ENCODE results near the gene DCAF4. TPM values are rescaled to one million over a fixed set of nuclear protein-coding genes. Genes with fewer than 3 reads are reported as not detected.
A peak's percentile ranks its signal among the peaks of the same experiment; 100 is the strongest.

DCAF4 gene
- total RNA-seq, 2 donors from 2014 or later = 10.8 to 25.2 TPM

DNA sequence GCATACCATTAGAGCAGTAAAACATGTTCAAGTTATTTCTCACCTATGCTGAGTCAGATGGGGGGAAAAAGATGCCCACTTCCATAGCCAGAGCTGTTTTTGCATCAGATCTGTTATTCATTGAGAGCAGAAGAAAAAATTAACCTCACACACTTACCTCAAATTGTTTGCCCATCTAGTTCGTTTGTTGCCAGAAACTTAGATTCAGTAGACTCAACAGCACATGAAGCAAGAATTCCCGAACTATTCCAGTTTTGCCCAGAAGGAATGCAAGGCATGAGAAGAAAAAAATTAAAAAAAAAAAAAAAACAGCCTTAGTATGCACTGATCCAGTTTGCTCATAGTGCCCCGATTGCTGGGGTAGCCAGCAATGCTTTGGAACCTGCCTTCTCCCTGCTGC lies 19.9 kb upstream of the DCAF4 start:
- no peaks in the 10 kb centered on the region for H3K9me3 Mint-ChIP-seq
- no peaks in the 10 kb centered on the region for H3K27me3 Mint-ChIP-seq
- H3K36me3 Mint-ChIP-seq (ENCODE audit: low read depth) = no peaks in the 10 kb centered on the region
- H3K27ac Mint-ChIP-seq = no peak overlapping the region
- H3K4me1 Mint-ChIP-seq = peaks cover 5% of the 10 kb centered on the region
- ATAC-seq (replicated peaks) = no peak
- no peak overlapping the region for H3K4me3 Mint-ChIP-seq

DNA sequence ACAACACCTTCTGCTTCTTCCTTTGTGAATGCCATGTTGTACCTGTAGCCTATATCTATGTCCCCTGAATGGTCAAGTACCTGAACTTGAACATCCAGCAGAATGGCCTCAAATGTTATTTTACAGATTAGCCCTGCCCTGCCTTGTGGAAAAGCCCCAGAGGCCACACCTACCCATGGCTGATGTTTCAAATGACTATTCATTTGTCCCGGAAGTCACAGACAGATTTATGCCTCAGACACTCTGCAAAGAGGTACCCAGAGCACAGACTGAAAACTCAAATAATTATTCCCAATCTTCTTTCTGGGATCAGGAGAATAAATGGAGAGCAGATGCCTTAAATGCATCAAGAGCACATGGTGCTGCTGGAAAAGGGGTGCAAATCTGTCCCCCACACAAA lies 19.4 kb upstream of the DCAF4 start:
- H3K36me3 Mint-ChIP-seq (ENCODE audit: low read depth) = no peaks in the 10 kb centered on the region
- H3K9me3 Mint-ChIP-seq = no peaks in the 10 kb centered on the region
- no peaks in the 10 kb centered on the region for H3K27me3 Mint-ChIP-seq
- peaks cover 5% of the 10 kb centered on the region for H3K4me1 Mint-ChIP-seq
- no peak for ATAC-seq (replicated peaks)
- no peak overlapping the region for H3K4me3 Mint-ChIP-seq
- H3K27ac Mint-ChIP-seq = no peak overlapping the region

DNA sequence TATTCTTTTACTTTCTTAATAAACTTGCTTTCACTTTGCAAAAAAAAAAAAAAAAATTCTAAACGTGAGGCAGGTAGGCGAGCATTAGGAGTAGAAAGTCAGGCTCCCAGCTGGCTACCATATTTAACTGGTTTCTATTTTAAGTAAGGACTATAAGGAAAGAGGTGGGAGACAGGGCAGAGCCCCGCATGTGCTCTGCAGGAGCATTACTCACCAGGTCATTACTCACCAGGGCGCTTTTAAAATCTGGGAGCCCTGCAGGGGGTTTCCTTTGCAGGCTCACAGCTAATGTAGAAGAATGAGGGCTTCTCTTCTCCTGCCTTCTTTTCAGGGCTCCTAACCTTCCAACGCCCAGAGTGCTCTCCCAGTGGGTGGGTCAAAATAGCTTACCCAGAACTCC lies 18.4 kb upstream of the DCAF4 start:
- Mint-ChIP-seq H3K36me3 (ENCODE audit: low read depth) (no peaks in the 10 kb centered on the region), H3K27ac (no peak overlapping the region), H3K4me3 (no peak overlapping the region), H3K27me3 (no peaks in the 10 kb centered on the region), H3K9me3 (no peaks in the 10 kb centered on the region), H3K4me1 (peaks cover 5% of the 10 kb centered on the region)
- ATAC-seq (replicated peaks) = peak; percentile 54

DNA sequence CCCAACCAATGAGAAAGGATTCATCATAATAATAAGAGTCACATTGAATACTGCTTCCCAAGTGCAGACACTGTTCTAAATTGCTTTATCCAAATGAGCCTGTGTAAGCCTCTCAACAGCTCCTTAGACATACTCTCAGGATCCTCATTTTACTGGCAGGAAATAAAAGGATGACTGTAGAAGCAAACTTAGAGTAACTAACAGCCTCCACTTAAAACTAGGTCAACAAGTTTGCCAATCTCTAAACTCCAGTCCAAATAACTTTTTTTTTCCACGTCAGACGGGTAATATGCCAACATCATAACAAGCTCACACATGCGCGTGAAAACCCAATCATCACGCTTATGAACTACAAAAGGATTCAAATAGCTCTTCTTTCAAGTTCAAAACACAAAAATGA lies 17.1 kb upstream of the DCAF4 start:
- Mint-ChIP-seq H3K27ac (peak overlapping the region; percentile 9), H3K4me1 (peaks cover 5% of the 10 kb centered on the region), H3K27me3 (no peaks in the 10 kb centered on the region), H3K9me3 (no peaks in the 10 kb centered on the region), H3K4me3 (no peak overlapping the region), H3K36me3 (ENCODE audit: low read depth) (no peaks in the 10 kb centered on the region)
- peak; percentile 46 for ATAC-seq (replicated peaks)

DNA sequence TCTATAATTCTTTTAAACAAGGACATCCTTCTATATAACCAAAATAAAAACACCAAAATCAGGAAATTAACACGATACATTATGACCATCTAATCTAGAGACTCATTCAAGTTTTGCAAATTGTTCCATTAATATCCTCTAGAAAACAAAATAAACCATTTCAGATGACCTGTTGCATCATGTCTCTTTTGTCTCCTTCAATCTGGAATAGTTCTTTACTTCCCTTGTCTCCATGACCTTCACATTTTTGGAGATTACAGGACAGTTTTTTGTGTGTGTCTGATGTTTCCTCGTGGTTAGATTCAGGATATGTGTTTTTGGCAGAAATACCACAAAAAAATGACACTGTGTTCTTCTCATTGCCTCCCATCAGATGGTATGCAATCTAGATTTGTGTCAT lies 12.5 kb upstream of the DCAF4 start:
- no peak overlapping the region for H3K27ac Mint-ChIP-seq
- no peak overlapping the region for H3K4me3 Mint-ChIP-seq
- H3K36me3 Mint-ChIP-seq (ENCODE audit: low read depth) = no peaks in the 10 kb centered on the region
- no peaks in the 10 kb centered on the region for H3K9me3 Mint-ChIP-seq
- peaks cover 5% of the 10 kb centered on the region for H3K4me1 Mint-ChIP-seq
- H3K27me3 Mint-ChIP-seq = no peaks in the 10 kb centered on the region
- ATAC-seq (replicated peaks) = no peak

DNA sequence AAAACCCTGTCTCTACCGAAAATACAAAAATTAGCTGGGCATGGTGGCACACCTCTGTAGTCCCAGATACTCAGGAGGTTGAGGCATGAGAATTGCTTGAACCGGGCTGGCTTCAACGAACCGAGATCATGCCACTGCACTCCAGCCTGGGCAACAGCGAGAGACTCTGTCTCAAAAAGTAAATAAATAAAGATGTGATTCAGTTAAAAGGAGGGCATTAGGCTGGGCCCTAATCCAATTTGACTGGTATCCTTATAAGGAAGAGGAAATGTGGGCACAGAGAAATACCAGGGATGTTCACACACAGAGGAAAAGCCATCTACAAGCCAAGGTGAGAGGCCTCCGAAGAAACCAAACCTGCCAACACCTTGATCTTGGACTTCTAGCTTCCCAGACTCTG lies 10.1 kb upstream of the DCAF4 start:
- peaks cover 5% of the 10 kb centered on the region for H3K27me3 Mint-ChIP-seq
- H3K4me3 Mint-ChIP-seq = no peak overlapping the region
- H3K36me3 Mint-ChIP-seq (ENCODE audit: low read depth) = no peaks in the 10 kb centered on the region
- no peak for ATAC-seq (replicated peaks)
- H3K27ac Mint-ChIP-seq = no peak overlapping the region
- H3K4me1 Mint-ChIP-seq = no peaks in the 10 kb centered on the region
- H3K9me3 Mint-ChIP-seq = no peaks in the 10 kb centered on the region

DNA sequence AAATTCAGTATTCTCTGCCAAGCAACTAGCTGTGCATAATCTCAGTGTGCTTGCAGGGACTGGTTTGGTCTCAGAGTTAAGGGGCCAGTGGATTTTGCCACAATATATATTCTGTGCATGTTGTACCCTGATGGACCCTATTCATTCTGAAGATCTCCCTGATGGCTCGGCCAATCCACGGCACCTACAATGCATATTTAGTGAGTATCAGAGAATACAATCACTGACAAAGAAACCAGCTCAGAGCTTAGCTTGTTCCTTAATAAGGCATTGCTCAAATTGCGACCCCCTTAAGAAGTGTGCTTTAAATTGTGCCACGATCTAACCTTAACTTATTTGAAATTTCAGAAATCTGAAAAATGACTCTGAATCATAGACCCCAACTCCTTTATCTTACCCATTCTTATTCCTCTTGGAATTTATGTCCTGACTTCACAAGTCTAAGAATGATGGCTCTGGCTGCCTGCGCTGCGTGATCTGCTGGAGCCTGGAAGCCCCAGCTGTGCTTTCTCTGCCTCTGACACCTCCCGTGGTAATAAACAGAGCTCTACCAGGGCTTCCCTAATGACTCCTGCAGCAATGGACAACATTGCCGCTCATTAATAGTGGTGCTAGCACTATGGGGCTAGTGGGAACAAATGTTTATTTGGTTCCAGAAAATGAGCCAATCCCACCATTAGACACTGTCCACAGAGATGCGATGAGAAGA lies 9.0 kb upstream of the DCAF4 start:
- H3K4me3 Mint-ChIP-seq = no peak overlapping the region
- no peaks in the 10 kb centered on the region for H3K36me3 Mint-ChIP-seq (ENCODE audit: low read depth)
- ATAC-seq (replicated peaks) = no peak
- peaks cover 6% of the 10 kb centered on the region for H3K27me3 Mint-ChIP-seq
- no peaks in the 10 kb centered on the region for H3K4me1 Mint-ChIP-seq
- H3K9me3 Mint-ChIP-seq = no peaks in the 10 kb centered on the region
- H3K27ac Mint-ChIP-seq = no peak overlapping the region

DNA sequence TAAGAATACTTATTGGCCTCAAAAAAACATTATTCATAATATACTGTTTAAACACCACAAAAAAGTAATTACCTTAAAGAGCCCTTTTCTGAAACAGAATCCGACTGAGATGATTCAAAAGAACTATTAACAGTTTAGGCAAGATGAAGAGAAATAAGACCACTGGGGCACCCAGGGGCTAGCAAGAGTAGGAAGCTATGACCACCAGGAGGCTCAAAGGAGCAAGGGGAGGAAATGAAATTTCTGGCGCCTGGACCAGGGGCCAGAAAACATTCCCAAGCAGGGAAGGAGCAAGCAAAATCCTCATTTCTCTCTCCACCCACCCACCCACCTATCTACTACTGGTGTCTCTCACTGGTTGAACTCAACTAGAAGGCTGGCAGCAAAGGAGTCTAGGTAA lies 6.3 kb upstream of the DCAF4 start:
- Mint-ChIP-seq H3K4me1 (no peaks in the 10 kb centered on the region), H3K9me3 (no peaks in the 10 kb centered on the region), H3K27me3 (peaks cover 6% of the 10 kb centered on the region), H3K36me3 (ENCODE audit: low read depth) (no peaks in the 10 kb centered on the region), H3K4me3 (no peak overlapping the region), H3K27ac (no peak overlapping the region)
- ATAC-seq (replicated peaks) = no peak

DNA sequence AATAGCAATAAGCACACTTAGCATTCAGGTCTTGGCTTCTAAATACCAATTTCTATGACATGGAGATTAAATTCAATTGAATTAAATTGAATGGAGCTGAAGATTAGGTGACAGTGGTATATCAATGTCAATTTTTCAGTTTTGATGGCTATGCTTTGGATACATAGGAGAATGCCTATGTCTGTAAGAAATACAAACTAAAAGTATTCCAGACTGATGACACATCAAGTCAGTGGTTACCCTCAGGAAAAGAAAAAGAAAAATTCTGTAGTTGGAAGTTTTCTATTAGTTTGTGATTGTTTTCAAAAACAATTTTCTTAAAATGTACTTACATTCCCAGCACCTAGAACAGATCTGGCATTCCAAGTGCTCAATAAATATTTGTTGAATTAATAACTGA lies 4.9 kb upstream of the DCAF4 start:
- H3K36me3 Mint-ChIP-seq (ENCODE audit: low read depth) = no peaks in the 10 kb centered on the region
- no peak for ATAC-seq (replicated peaks)
- H3K4me1 Mint-ChIP-seq = no peaks in the 10 kb centered on the region
- no peak overlapping the region for H3K4me3 Mint-ChIP-seq
- peaks cover 6% of the 10 kb centered on the region for H3K27me3 Mint-ChIP-seq
- no peaks in the 10 kb centered on the region for H3K9me3 Mint-ChIP-seq
- H3K27ac Mint-ChIP-seq = no peak overlapping the region

DNA sequence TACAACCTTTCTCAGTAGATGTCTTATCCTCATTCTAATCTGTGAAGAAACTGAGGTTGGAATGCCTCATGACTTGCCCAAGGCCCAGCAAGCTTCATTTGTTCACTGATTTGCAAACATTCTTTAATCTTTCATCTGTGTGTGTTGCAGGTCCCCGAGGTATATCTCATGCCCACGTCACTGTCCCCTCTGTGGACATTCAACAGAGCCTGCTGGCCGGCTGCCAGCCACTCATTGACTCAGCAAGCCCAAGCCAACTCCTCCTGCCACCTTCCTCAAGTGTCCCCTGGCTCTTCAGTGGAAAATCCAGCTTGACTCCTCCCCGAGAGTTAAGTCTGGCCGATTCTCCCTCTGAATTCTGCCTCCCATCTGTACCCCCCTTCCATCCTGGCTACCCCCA lies 1.9 kb upstream of the DCAF4 start:
- H3K9me3 Mint-ChIP-seq = no peaks in the 10 kb centered on the region
- peaks cover 6% of the 10 kb centered on the region for H3K27me3 Mint-ChIP-seq
- no peak overlapping the region for H3K27ac Mint-ChIP-seq
- no peak overlapping the region for H3K4me3 Mint-ChIP-seq
- ATAC-seq (replicated peaks) = no peak
- H3K4me1 Mint-ChIP-seq = no peaks in the 10 kb centered on the region
- no peaks in the 10 kb centered on the region for H3K36me3 Mint-ChIP-seq (ENCODE audit: low read depth)

DNA sequence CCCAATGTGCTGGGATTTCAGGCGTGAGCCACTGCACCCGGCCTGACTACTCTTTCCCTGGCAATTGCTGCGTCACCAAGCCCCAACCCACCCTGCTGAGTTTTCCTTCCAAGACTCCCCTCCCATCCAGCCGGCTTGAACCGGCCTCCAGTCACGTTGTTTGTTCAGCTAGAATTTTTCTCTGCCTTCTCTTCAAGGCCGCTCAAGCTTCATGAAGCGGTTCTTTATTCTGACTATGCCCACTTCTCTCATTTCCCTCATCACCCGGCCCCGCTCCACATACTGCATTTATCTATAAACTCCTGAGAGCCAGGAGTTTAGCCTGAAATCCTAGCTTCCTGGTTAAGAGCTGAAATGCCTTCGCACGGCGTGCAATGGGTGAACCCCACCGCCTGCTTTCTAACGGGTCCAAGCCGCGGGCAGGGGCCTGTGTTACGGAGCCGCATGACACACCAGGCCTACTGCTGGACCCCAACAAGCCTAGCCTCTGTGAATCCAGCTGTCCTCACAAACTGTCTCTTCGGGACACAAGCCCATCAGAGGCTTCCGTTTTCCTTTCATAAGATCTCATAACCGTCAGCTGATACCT lies 999 bp upstream of the DCAF4 start:
- no peak for ATAC-seq (replicated peaks)
- Mint-ChIP-seq H3K9me3 (no peaks in the 10 kb centered on the region), H3K27me3 (peaks cover 6% of the 10 kb centered on the region), H3K4me1 (no peaks in the 10 kb centered on the region), H3K27ac (peak overlapping the region; percentile 7), H3K4me3 (peak overlapping the region; percentile 84), H3K36me3 (ENCODE audit: low read depth) (no peaks in the 10 kb centered on the region)

DNA sequence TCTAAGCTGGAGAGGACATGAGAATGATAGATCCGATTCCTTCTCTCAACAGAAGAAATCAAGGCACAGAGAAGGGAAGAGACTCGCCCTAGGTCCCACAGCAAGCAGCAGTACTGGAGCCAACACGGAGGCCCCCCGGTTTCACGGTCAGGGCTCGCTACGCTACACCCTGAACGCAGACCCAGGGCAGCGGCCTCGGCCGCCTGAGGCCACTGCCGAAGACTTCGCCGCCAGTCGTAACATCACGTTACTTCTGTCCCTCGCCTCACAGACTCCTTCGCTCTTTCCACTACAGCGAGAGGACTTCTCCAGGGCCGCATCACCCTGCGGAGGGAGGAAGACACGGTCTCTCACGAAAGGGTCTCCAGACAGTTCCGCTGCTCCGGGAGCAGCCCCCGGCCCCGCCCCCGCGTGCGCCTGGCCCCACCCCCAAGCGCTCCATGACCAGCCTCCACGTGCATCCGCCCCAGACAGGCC lies 411 bp upstream of the DCAF4 start:
- peak; percentile 28 for ATAC-seq (replicated peaks)
- no peaks in the 10 kb centered on the region for H3K36me3 Mint-ChIP-seq (ENCODE audit: low read depth)
- H3K4me1 Mint-ChIP-seq = no peaks in the 10 kb centered on the region

DNA sequence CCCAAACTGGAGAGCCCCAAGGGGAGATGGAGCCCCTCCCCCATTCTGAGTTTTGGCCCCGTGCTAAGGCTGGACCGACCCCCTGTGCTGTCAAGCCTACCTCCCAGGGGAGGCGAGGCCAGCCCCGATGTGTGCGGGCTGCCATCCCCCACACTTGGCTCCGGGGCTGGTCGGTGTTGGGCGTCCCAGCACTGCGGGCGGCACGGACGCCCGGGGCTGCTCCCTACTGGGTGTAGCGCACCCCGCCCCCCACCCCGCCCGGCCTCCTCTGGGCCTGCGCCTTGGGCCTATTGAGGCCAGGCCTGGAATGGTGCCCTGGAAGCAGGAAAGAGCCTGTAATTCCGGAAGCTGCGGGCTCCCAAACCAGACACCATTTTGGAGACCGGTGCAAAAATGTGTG lies 2.6 kb downstream of the DCAF4 start:
- H3K4me3 Mint-ChIP-seq = no peak overlapping the region
- ATAC-seq (replicated peaks) = no peak
- no peaks in the 10 kb centered on the region for H3K36me3 Mint-ChIP-seq (ENCODE audit: low read depth)
- no peaks in the 10 kb centered on the region for H3K27me3 Mint-ChIP-seq
- peaks cover 5% of the 10 kb centered on the region for H3K4me1 Mint-ChIP-seq
- no peak overlapping the region for H3K27ac Mint-ChIP-seq
- no peaks in the 10 kb centered on the region for H3K9me3 Mint-ChIP-seq

More for the DNA sequence above, 411 bp upstream of the DCAF4 start:
- Mint-ChIP-seq H3K4me3 (peak overlapping the region; percentile 84), H3K27ac (peak overlapping the region; percentile 83), H3K9me3 (no peaks in the 10 kb centered on the region), H3K27me3 (peaks cover 4% of the 10 kb centered on the region)

DNA sequence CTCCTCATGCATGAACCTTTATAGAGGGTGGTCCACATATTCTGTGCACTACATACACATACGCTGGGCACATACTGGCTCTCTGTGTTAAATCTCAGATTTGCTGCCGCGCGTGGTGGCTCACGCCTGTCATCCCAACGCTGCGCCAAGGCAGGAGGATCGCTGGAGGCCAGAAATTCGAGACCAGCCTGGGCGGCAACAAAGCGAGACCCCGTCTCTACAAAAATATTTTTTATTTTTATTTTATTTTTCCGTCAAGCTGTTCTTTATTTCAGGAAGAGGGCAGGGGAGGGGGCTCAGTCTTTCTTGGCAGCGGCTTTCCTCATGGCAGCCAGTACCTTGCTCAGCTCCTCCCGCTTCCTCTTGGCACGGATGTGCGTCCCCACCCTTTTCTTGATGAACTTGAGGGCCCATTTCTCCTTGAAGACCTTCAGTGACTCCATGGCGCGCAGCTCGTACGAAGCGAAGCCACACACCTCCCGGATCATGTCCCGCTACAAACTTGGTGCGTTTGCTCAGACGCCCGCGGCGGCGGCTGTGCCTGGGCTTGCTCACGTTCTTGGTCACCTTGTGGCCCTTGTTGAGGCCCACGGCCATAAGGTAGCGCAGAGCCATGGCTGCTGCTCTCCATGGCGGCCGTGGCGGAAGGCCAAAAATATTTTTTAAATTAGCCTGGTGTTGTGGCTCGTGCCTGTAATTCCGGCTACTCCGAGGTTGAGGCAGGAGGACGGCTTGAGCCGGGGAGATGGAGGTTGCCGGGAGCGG lies 3.2 kb downstream of the DCAF4 start:
- ATAC-seq (replicated peaks) = no peak
- H3K27ac Mint-ChIP-seq = no peak overlapping the region
- H3K4me3 Mint-ChIP-seq = no peak overlapping the region
- H3K9me3 Mint-ChIP-seq = no peaks in the 10 kb centered on the region
- no peaks in the 10 kb centered on the region for H3K36me3 Mint-ChIP-seq (ENCODE audit: low read depth)
- peaks cover 5% of the 10 kb centered on the region for H3K4me1 Mint-ChIP-seq
- H3K27me3 Mint-ChIP-seq = no peaks in the 10 kb centered on the region

DNA sequence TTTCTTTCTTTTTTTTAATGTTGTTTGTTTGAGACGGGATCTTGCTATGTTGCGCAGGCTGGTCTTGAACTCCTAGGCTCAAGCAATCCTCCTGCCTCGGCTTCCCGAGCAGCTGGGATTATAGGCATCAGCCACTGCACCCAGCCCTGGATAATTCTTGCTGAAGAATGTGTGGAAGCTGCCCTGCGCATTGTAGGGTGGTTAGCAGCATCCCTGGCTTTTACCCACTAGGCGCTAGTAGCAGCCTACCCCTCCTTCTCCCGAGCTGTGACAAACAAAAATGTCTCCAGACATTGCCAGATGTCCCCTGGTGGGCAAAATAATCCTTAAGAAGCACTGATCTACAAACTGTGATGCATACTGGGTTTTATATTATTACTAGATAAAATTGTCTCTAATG lies 6.6 kb downstream of the DCAF4 start:
- Mint-ChIP-seq H3K36me3 (ENCODE audit: low read depth) (peaks cover 10% of the 10 kb centered on the region), H3K27me3 (no peaks in the 10 kb centered on the region), H3K27ac (no peak overlapping the region), H3K9me3 (no peaks in the 10 kb centered on the region), H3K4me1 (peaks cover 16% of the 10 kb centered on the region), H3K4me3 (no peak overlapping the region)
- no peak for ATAC-seq (replicated peaks)
